Mesendoderm (in vitro differentiated cells): ENCODE measurements around the gene TFAP2A.

Experiments
- DNase-seq: peaks from one replicate; pipeline ENCODE4 v3.0.0; 2013
- H2AK5ac ChIP-seq: 2 replicates; pipeline ENCODE4 v1.6.1; 2013; ENCODE audit warnings: low read length, inconsistent platforms
- H2BK120ac ChIP-seq: 2 replicates; pipeline ENCODE4 v1.6.1; 2013; ENCODE audit warnings: low read depth, mild to moderate bottlenecking, low read length, moderate library complexity, mixed read lengths
- H2BK15ac ChIP-seq: replicated peaks from 2 replicates; pipeline ENCODE4 v1.6.1; 2013; ENCODE audit warnings: low read depth, mild to moderate bottlenecking, moderate library complexity
- H2BK5ac ChIP-seq: 2 replicates; pipeline ENCODE4 v1.6.1; 2013; ENCODE audit warnings: low read length, inconsistent platforms
- H3K18ac ChIP-seq: 2 replicates; pipeline ENCODE4 v1.6.1; 2013; ENCODE audit warnings: mild to moderate bottlenecking, low read length, mixed read lengths
- H3K23ac ChIP-seq: one replicate; pipeline ENCODE4 v1.6.1; 2013; ENCODE audit warnings: low read length
- H3K27ac ChIP-seq: 2 replicates; pipeline ENCODE4 v1.5.1; 2013; ENCODE audit warnings: low read depth, mild to moderate bottlenecking, inconsistent platforms, low read length, moderate library complexity
- H3K27me3 ChIP-seq: 2 replicates; pipeline ENCODE4 v1.6.1; 2013; ENCODE audit warnings: low read length, control low read depth, mild to moderate bottlenecking, inconsistent platforms; ENCODE audit not compliant: insufficient read depth, poor library complexity
- H3K36me3 ChIP-seq: 2 replicates; pipeline ENCODE4 v1.6.1; 2013; ENCODE audit warnings: low read length, inconsistent platforms; ENCODE audit not compliant: control insufficient read depth, insufficient read depth
- H3K4ac ChIP-seq: one replicate; pipeline ENCODE4 v1.6.1; 2013; ENCODE audit warnings: low read depth, mild to moderate bottlenecking, low read length, moderate library complexity
- H3K4me1 ChIP-seq: 2 replicates; pipeline ENCODE4 v1.6.1; 2013; ENCODE audit warnings: low read depth, low read length, inconsistent platforms; ENCODE audit not compliant: control insufficient read depth
- H3K4me2 ChIP-seq: 2 replicates; pipeline ENCODE4 v1.6.1; 2013; ENCODE audit warnings: low read length
- H3K4me3 ChIP-seq: 2 replicates; pipeline ENCODE4 v1.5.1; 2013; ENCODE audit warnings: mild to moderate bottlenecking, low read length
- H3K56ac ChIP-seq: one replicate; pipeline ENCODE4 v1.6.1; 2013; ENCODE audit warnings: low read length
- H3K79me1 ChIP-seq: 2 replicates; pipeline ENCODE4 v1.6.1; 2013; ENCODE audit warnings: low read length, inconsistent platforms
- H3K79me2 ChIP-seq: 2 replicates; pipeline ENCODE4 v1.6.1; 2013; ENCODE audit warnings: mild to moderate bottlenecking, low read length; ENCODE audit not compliant: control insufficient read depth, insufficient read depth
- H3K9ac ChIP-seq: 2 replicates; pipeline ENCODE4 v1.6.1; 2013; ENCODE audit warnings: low read length, inconsistent platforms
- H4K5ac ChIP-seq: one replicate; pipeline ENCODE4 v1.6.1; 2013; ENCODE audit warnings: low read length
- H4K8ac ChIP-seq: one replicate; pipeline ENCODE4 v1.6.1; 2013; ENCODE audit warnings: low read depth, mild to moderate bottlenecking, control low read depth, low read length, moderate library complexity
- WGBS: extraction: QIAGEN DNeasy Blood & Tissue Kit; methylation state at CpG from one replicate; pipeline ENCODE4 v1.1.7; 2013; ENCODE audit warnings: low lambda C conversion rate, missing lambda C conversion rate; ENCODE audit not compliant: insufficient coverage; ENCODE audit errors: extremely low coverage; 5-methylcytosine and 5-hydroxymethylcytosine counted together

Gene TFAP2A

DNA sequence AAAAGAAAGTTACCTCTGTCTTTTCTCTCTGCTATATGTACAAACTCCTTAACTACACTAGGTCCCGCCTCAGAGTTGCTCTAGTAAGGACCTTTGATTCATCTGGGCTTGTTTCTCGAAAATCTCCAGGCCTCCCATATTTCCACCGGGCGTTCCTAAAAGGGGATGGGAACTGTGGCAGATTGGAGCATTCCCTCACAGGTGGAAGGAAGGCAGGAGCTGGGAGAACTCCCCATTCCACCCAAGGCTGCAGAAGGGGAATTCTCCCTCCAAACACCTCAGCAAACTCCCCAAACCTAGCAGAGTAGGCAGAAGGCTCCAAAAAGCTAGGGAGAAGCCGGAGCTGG, 1.6 kb upstream of the TFAP2A start:
- Histone ChIP-seq H2AK5ac (peak overlapping the region; percentile 9), H3K23ac (peak overlapping the region; percentile 48), H3K4me2 (peak overlapping the region; percentile 60), H3K36me3 (no peaks in the 10 kb centered on the region), H4K8ac (no peak overlapping the region), H3K56ac (peak overlapping the region; percentile 91), H3K18ac (peak overlapping the region; percentile 33), H3K4ac (peak overlapping the region; percentile 96), H4K5ac (peak overlapping the region; percentile 78), H2BK120ac (peak overlapping the region; percentile 83), H3K79me2 (peaks cover 21% of the 10 kb centered on the region), H3K79me1 (no peaks in the 10 kb centered on the region), H3K4me3 (no peak overlapping the region), H3K27ac (peak overlapping the region; percentile 71), H3K27me3 (peaks cover 11% of the 10 kb centered on the region), H2BK15ac (no peak overlapping the region), H3K9ac (peak overlapping the region; percentile 77), H3K4me1 (peaks cover 12% of the 10 kb centered on the region), H2BK5ac (peak overlapping the region; percentile 92)
- no peak for DNase-seq
- no CpG with 5 or more reads among the region's 5 CpGs for WGBS

- no peak overlapping the region for H3K4ac ChIP-seq
- no peak overlapping the region for H3K23ac ChIP-seq
- no peak overlapping the region for H4K8ac ChIP-seq
- H3K4me3 ChIP-seq: peak overlapping the region; percentile 8
- H2BK5ac ChIP-seq: no peak overlapping the region
- no peaks in the 10 kb centered on the region for H3K79me1 ChIP-seq
- peaks cover 12% of the 10 kb centered on the region for H3K4me1 ChIP-seq
- H3K27ac ChIP-seq: peak overlapping the region; percentile 5
- H4K5ac ChIP-seq: no peak overlapping the region
- H2AK5ac ChIP-seq: no peak overlapping the region
- H3K27me3 ChIP-seq: peaks cover 7% of the 10 kb centered on the region
- H3K56ac ChIP-seq: peak overlapping the region; percentile 79
- DNase-seq: no peak
- H3K9ac ChIP-seq: peak overlapping the region; percentile 77
- no peak overlapping the region for H2BK120ac ChIP-seq
- H2BK15ac ChIP-seq: no peak overlapping the region
- H3K4me2 ChIP-seq: peak overlapping the region; percentile 37
- WGBS: no CpG with 5 or more reads among the region's 36 CpGs
- no peaks in the 10 kb centered on the region for H3K36me3 ChIP-seq
- H3K79me2 ChIP-seq: peaks cover 27% of the 10 kb centered on the region
- H3K18ac ChIP-seq: peak overlapping the region; percentile 56
These were observed 975 bp upstream of the TFAP2A start for GRCh38 chr6:10415617-10416480.

- H3K27me3 ChIP-seq: peaks cover 3% of the 10 kb centered on the region
- H3K4me3 ChIP-seq: peak overlapping the region; percentile 43
- peaks cover 12% of the 10 kb centered on the region for H3K4me1 ChIP-seq
- H2BK5ac ChIP-seq: no peak overlapping the region
- no peak overlapping the region for H2BK120ac ChIP-seq
- 100% methylated on average over 1 of the region's 37 CpGs for WGBS
- DNase-seq: peak; percentile 92
- no peak overlapping the region for H2BK15ac ChIP-seq
- no peak overlapping the region for H4K8ac ChIP-seq
- H4K5ac ChIP-seq: no peak overlapping the region
- no peaks in the 10 kb centered on the region for H3K79me1 ChIP-seq
- H3K79me2 ChIP-seq: peaks cover 32% of the 10 kb centered on the region
- H3K36me3 ChIP-seq: no peaks in the 10 kb centered on the region
- peak overlapping the region; percentile 68 for H3K9ac ChIP-seq
- no peak overlapping the region for H3K4ac ChIP-seq
- H2AK5ac ChIP-seq: no peak overlapping the region
- H3K4me2 ChIP-seq: peak overlapping the region; percentile 50
- H3K23ac ChIP-seq: peak overlapping the region; percentile 76
- H3K27ac ChIP-seq: no peak overlapping the region
- H3K56ac ChIP-seq: peak overlapping the region; percentile 84
- peak overlapping the region; percentile 35 for H3K18ac ChIP-seq
These were observed 780 bp downstream of the TFAP2A start for GRCh38 chr6:10413850-10414738.

- Histone ChIP-seq H2AK5ac (no peak overlapping the region), H4K8ac (no peak overlapping the region), H3K18ac (peak overlapping the region; percentile 98), H3K4me2 (peak overlapping the region; percentile 50), H3K27ac (no peak overlapping the region), H3K4me1 (peaks cover 8% of the 10 kb centered on the region), H3K9ac (peak overlapping the region; percentile 68), H2BK5ac (no peak overlapping the region), H3K27me3 (peaks cover 3% of the 10 kb centered on the region), H4K5ac (no peak overlapping the region), H2BK15ac (no peak overlapping the region), H3K4me3 (peak overlapping the region; percentile 58), H3K36me3 (no peaks in the 10 kb centered on the region), H3K79me1 (no peaks in the 10 kb centered on the region), H3K56ac (peak overlapping the region; percentile 84), H3K4ac (peak overlapping the region; percentile 46), H3K79me2 (peaks cover 32% of the 10 kb centered on the region), H2BK120ac (no peak overlapping the region), H3K23ac (peak overlapping the region; percentile 85)
- WGBS: no CpG with 5 or more reads among the region's 31 CpGs
- no peak for DNase-seq
These were observed 1.5 kb downstream of the TFAP2A start for GRCh38 chr6:10413262-10413849.

DNA sequence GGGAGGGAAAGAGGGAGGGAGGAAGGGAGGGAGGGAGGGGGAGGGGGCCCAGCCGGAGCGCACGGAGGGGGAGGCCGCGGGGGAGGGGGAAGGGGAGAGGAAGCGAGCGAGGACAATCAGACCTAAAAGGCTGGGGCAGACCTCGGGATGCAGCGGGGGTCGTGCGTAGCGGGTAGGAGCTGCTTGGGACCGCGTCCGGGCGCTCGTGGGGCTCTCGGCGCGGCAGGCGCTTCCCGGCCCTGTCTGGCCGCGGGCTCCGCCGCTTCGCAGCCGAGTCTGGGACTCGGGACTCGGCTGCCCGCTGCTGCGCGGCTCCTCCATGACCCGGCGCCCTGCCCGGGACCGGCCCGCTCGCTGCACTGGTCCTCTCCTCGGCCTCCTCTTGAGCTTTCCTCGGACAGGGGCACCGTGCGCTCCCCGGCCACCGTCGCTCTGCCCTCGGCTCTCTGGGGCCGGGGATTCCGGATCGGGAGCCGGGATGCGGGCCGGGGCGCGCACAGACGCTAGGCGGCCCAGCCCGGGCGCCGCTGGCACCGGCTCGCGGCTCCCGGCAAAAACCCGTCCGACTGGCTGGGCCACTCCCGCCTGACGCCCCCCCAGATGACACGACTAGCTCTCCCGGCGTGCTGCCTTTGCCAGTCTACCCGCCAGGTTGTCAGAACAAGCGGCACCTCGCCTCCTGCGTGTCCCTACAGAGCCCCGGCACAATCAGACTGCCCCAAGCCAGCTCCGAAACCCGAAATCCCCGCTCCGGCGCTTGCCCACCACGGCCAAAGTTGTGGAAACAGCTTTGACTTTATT, 2.2 kb downstream of the TFAP2A start:
- Histone ChIP-seq H3K9ac (peak overlapping the region; percentile 68), H2AK5ac (no peak overlapping the region), H2BK15ac (no peak overlapping the region), H3K18ac (peak overlapping the region; percentile 98), H3K4me1 (peaks cover 3% of the 10 kb centered on the region), H3K79me1 (no peaks in the 10 kb centered on the region), H3K27ac (peak overlapping the region; percentile 75), H3K23ac (peak overlapping the region; percentile 85), H3K4ac (peak overlapping the region; percentile 46), H3K4me2 (peak overlapping the region; percentile 50), H3K56ac (peak overlapping the region; percentile 84), H3K36me3 (no peaks in the 10 kb centered on the region), H3K4me3 (peak overlapping the region; percentile 58), H2BK5ac (peak overlapping the region; percentile 20), H3K79me2 (peaks cover 32% of the 10 kb centered on the region), H4K5ac (no peak overlapping the region), H3K27me3 (peaks cover 3% of the 10 kb centered on the region), H4K8ac (no peak overlapping the region), H2BK120ac (peak overlapping the region; percentile 69)
- DNase-seq: peak; percentile 67
- WGBS: no CpG with 5 or more reads among the region's 82 CpGs
